Loucy (cell line): ENCODE results near the gene AIG1.

Source experiments
- EZH2phosphoT487 ChIP-seq: fragments of 200-600 bp; IDR thresholded peaks from 2 replicates; pipeline ENCODE4 v1.6.1; 2018; ENCODE audit warnings: antibody characterized with exemption, mild to moderate bottlenecking, moderate library complexity, borderline replicate concordance
- TF ChIP-seq, protein P1 (sequence below): fragments of 200-600 bp; sonication (generic); conservative IDR thresholded peaks from 2 replicates; pipeline ENCODE4 v1.5.1; 2014; ENCODE audit warnings: mild to moderate bottlenecking, antibody characterized with exemption, low read length

DNA sequence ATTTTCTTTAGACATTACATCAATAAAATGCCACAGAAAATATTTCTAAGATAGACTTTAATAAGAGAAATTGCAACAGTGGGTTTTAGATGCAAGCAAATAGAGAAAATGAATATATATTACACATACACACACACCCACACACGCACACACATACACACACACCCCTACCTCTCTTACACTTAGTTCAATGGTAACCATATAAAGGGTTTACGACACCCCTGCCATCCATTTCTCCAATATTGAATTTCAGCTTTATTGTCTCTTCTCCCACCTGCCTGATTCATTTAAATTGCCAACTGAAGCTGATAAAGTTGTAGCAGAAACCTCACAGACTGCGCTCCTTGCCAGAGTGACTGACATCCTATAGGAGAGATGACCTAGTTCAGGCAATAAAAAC is 235.2 kb downstream of the AIG1 start:
- TF ChIP-seq, protein P1, sequence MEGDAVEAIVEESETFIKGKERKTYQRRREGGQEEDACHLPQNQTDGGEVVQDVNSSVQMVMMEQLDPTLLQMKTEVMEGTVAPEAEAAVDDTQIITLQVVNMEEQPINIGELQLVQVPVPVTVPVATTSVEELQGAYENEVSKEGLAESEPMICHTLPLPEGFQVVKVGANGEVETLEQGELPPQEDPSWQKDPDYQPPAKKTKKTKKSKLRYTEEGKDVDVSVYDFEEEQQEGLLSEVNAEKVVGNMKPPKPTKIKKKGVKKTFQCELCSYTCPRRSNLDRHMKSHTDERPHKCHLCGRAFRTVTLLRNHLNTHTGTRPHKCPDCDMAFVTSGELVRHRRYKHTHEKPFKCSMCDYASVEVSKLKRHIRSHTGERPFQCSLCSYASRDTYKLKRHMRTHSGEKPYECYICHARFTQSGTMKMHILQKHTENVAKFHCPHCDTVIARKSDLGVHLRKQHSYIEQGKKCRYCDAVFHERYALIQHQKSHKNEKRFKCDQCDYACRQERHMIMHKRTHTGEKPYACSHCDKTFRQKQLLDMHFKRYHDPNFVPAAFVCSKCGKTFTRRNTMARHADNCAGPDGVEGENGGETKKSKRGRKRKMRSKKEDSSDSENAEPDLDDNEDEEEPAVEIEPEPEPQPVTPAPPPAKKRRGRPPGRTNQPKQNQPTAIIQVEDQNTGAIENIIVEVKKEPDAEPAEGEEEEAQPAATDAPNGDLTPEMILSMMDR = no peak
- no peak for TF ChIP-seq EZH2phosphoT487
